ENCODE results near the gene DEK.

Gene DEK

GRCh38 chr6:18265787-18266522, 1.6 kb upstream of the DEK start:
- DNase-seq = no peak

- peak; percentile 54 for DNase-seq
Observed at GRCh38 chr6:18264923-18265377, 620 bp upstream of the DEK start.

GRCh38 chr6:18263418-18264218, 712 bp downstream of the DEK start:
- DNase-seq = peak; percentile 40

GRCh38 chr6:18262702-18263417, 1.5 kb downstream of the DEK start:
- DNase-seq = peak; percentile 33

- no peak for DNase-seq
Observed at GRCh38 chr6:18261877-18262276, 2.5 kb downstream of the DEK start.

GRCh38 chr6:18260448-18261106, 3.8 kb downstream of the DEK start:
- no peak for DNase-seq

- DNase-seq = no peak
Observed at GRCh38 chr6:18259675-18260447, 4.5 kb downstream of the DEK start.

- DNase-seq = no peak
Observed at GRCh38 chr6:18254793-18255192, 9.5 kb downstream of the DEK start.

- no peak for DNase-seq
Observed at GRCh38 chr6:18253635-18254034, 10.7 kb downstream of the DEK start.

GRCh38 chr6:18249271-18249670, 15.1 kb downstream of the DEK start:
- DNase-seq = no peak

GRCh38 chr6:18248698-18249097, 15.6 kb downstream of the DEK start:
- DNase-seq = no peak

GRCh38 chr6:18247002-18247401, 17.3 kb downstream of the DEK start:
- DNase-seq = no peak

- no peak for DNase-seq
Observed at GRCh38 chr6:18246205-18246604, 18.1 kb downstream of the DEK start.

- no peak for DNase-seq
Observed at GRCh38 chr6:18245642-18246041, 18.7 kb downstream of the DEK start.

GRCh38 chr6:18245079-18245478, 19.3 kb downstream of the DEK start:
- no peak for DNase-seq

GRCh38 chr6:18244251-18244650, 20.1 kb downstream of the DEK start:
- no peak for DNase-seq

GRCh38 chr6:18243302-18243893, 20.9 kb downstream of the DEK start:
- DNase-seq = no peak

GRCh38 chr6:18242062-18242851, 22.1 kb downstream of the DEK start:
- DNase-seq = no peak

- no peak for DNase-seq
Observed at GRCh38 chr6:18241208-18242038, 22.9 kb downstream of the DEK start.

- DNase-seq = no peak
Observed at GRCh38 chr6:18240230-18240629, 24.1 kb downstream of the DEK start.

Data from NCI-H1105 treated with DMSO at 0.1 percent for 48 hours (cell line).